ENCODE measurements around the gene UPK3A.

The UPK3A gene

DNA sequence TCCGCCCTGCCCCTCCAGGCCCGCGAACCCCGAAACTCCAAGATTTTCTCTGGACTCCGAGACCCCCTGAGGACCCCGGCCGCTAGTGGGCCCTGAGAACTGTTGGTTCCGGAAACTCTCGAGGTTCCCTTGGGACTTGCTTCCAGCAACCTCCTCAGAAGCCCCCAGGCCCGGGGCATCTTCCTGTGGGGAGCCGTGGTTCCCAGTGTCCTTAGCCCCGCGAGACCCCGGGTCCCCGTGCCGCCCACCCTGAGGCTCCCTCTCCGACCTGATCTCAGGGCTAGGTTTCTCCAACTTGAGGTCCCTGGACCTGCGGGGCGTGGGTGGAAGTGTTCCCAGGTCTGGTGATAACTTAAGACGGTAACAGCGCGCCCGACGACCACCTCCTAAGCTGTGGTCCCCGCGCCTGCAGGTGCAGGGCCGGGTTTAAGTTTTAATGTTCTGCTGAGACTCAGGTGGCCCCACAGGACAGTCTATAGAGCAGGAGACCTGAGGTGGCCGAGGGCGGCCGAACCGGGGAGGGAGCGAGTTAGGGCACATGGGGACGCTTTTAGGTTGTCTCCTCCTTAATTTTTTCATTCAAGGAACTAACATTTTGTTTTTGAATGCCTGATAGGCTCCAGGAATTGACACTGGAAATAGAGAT, 25.7 kb downstream of the UPK3A start:
- no peak for DNase-seq (ENCODE audit: low read depth in 1 of 2, low spot score in 1 of 2)
- TF ChIP-seq, protein P1, sequence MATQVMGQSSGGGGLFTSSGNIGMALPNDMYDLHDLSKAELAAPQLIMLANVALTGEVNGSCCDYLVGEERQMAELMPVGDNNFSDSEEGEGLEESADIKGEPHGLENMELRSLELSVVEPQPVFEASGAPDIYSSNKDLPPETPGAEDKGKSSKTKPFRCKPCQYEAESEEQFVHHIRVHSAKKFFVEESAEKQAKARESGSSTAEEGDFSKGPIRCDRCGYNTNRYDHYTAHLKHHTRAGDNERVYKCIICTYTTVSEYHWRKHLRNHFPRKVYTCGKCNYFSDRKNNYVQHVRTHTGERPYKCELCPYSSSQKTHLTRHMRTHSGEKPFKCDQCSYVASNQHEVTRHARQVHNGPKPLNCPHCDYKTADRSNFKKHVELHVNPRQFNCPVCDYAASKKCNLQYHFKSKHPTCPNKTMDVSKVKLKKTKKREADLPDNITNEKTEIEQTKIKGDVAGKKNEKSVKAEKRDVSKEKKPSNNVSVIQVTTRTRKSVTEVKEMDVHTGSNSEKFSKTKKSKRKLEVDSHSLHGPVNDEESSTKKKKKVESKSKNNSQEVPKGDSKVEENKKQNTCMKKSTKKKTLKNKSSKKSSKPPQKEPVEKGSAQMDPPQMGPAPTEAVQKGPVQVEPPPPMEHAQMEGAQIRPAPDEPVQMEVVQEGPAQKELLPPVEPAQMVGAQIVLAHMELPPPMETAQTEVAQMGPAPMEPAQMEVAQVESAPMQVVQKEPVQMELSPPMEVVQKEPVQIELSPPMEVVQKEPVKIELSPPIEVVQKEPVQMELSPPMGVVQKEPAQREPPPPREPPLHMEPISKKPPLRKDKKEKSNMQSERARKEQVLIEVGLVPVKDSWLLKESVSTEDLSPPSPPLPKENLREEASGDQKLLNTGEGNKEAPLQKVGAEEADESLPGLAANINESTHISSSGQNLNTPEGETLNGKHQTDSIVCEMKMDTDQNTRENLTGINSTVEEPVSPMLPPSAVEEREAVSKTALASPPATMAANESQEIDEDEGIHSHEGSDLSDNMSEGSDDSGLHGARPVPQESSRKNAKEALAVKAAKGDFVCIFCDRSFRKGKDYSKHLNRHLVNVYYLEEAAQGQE (IDR thresholded peaks at IDR 0.05; ENCODE audit: insufficient replicate concordance, low read depth) = no peak
- TF ChIP-seq, protein P2, sequence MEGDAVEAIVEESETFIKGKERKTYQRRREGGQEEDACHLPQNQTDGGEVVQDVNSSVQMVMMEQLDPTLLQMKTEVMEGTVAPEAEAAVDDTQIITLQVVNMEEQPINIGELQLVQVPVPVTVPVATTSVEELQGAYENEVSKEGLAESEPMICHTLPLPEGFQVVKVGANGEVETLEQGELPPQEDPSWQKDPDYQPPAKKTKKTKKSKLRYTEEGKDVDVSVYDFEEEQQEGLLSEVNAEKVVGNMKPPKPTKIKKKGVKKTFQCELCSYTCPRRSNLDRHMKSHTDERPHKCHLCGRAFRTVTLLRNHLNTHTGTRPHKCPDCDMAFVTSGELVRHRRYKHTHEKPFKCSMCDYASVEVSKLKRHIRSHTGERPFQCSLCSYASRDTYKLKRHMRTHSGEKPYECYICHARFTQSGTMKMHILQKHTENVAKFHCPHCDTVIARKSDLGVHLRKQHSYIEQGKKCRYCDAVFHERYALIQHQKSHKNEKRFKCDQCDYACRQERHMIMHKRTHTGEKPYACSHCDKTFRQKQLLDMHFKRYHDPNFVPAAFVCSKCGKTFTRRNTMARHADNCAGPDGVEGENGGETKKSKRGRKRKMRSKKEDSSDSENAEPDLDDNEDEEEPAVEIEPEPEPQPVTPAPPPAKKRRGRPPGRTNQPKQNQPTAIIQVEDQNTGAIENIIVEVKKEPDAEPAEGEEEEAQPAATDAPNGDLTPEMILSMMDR (IDR thresholded peaks at IDR 0.05; ENCODE audit: insufficient read depth, low read length) = no peak
- TF ChIP-seq GABPA (IDR thresholded peaks at IDR 0.05; ENCODE audit: low read depth) (no peak), SPI1 (IDR thresholded peaks at IDR 0.05; ENCODE audit: borderline replicate concordance, low read depth) (no peak), POLR2AphosphoS5 (IDR thresholded peaks at IDR 0.05; ENCODE audit: low read depth) (no peak; the same call in 1 of the 2 replicates)
- Histone ChIP-seq H3K4me3 (replicated peaks; ENCODE audit: insufficient read depth, low read length) (peak overlapping the region; percentile 84), H3K27me3 (ENCODE audit: insufficient read depth, poor library complexity, severe bottlenecking) (no peaks in the 10 kb centered on the region), H3K27ac (replicated peaks) (peak overlapping the region; percentile 81)

DNA sequence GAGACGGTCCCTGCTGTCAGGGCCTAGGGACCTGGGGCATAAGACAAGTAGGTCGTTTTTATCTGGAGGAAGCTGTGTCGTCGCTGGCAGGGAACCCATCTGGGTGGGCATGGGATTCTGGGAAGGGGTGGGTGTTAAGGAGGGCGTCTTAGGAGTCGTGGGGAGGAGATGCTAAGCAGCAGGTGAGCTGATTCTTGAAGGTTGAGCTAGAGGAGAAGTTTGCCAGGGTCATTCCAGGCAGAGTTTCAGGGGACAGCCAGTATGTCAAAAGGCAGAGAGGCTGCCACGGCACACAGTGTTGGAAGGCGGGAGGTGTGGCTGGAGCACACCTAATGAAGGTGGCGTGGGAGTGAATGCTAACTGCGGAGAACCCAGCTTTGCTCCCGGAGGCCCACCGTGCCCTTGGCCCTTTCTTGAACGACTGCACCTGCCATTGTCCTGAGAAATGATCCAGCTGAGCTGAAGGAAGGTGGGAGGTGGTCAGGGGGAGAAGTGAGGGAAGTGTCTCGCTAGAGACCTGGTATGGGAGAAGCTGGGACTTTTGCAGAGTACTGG, 26.3 kb downstream of the UPK3A start:
- Histone ChIP-seq H3K27ac (replicated peaks) (no peak overlapping the region; the same call in 1 of the 2 replicates), H3K27me3 (ENCODE audit: insufficient read depth, poor library complexity, severe bottlenecking) (no peaks in the 10 kb centered on the region), H3K4me3 (replicated peaks; ENCODE audit: insufficient read depth, low read length) (peak overlapping the region; percentile 84)
- TF ChIP-seq POLR2AphosphoS5 (IDR thresholded peaks at IDR 0.05; ENCODE audit: low read depth) (no peak), GABPA (IDR thresholded peaks at IDR 0.05; ENCODE audit: low read depth) (no peak), SPI1 (IDR thresholded peaks at IDR 0.05; ENCODE audit: borderline replicate concordance, low read depth) (no peak)
- TF ChIP-seq, protein P1 (IDR thresholded peaks at IDR 0.05; ENCODE audit: insufficient replicate concordance, low read depth) = no peak
- TF ChIP-seq, protein P2 (IDR thresholded peaks at IDR 0.05; ENCODE audit: insufficient read depth, low read length) = no peak
- DNase-seq (ENCODE audit: low read depth in 1 of 2, low spot score in 1 of 2) = no peak

DNA sequence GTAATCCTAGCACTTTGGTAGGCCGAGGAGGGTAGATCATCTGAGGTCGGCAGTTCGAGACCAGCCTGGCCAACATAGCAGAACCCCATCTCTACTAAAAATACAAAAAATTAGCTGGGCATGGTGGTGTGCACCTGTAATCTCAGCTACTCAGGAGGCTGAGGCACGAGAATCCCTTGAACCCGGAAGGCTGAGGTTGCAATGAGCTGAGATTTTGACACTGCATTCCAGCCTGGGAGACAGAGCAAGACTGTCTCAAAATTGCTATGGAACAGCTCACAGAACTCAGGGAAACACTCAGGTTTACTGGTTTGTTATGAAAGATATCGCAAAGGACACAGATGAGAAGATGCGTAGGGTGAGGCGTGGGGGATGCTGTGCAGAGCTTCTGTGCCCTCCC, 27.7 kb downstream of the UPK3A start:
- no peak overlapping the region for H3K4me3 ChIP-seq (replicated peaks; ENCODE audit: insufficient read depth, low read length)
- TF ChIP-seq POLR2AphosphoS5 (IDR thresholded peaks at IDR 0.05; ENCODE audit: low read depth) = no peak
- no peak for TF ChIP-seq GABPA (IDR thresholded peaks at IDR 0.05; ENCODE audit: low read depth)
- TF ChIP-seq, protein P1 (IDR thresholded peaks at IDR 0.05; ENCODE audit: insufficient replicate concordance, low read depth) = no peak
- TF ChIP-seq, protein P2 (IDR thresholded peaks at IDR 0.05; ENCODE audit: insufficient read depth, low read length) = no peak
- no peak for TF ChIP-seq SPI1 (IDR thresholded peaks at IDR 0.05; ENCODE audit: borderline replicate concordance, low read depth)
- H3K27me3 ChIP-seq (ENCODE audit: insufficient read depth, poor library complexity, severe bottlenecking) = no peaks in the 10 kb centered on the region
- no peak overlapping the region for H3K27ac ChIP-seq (replicated peaks)
- DNase-seq (ENCODE audit: low read depth in 1 of 2, low spot score in 1 of 2) = no peak
